Stimulated activated CD4-positive, alpha-beta T cell treated with anti-CD3 and anti-CD28 coated beads, TNF-alpha, amount 100 ng/mL, for 24 hours (primary cell): ENCODE data around the gene INO80E.
"Not testable (repeated sequence)": the region's sequence is repeated elsewhere in the genome, so short reads cannot be mapped to it uniquely, and the experiment has no call there.

Experiments
- DNase-seq, 3 experiments: peaks; one replicate each; pipeline ENCODE4 v3.0.0-alpha.2; 2020; ENCODE audit warnings: low read depth in 3 of 3

Gene INO80E

GRCh38 chr16:29995911-29996765 lies at the start of gene INO80E:
INO80E (plus strand) TSS chr16:29996241; CDS start chr16:29996311, 70 bp downstream.
- DNase-seq = peak; percentile 99

- no peak for DNase-seq
These were observed 48.1 kb upstream of the INO80E start for GRCh38 chr16:29947897-29948296.

GRCh38 chr16:29950806-29951461 lies 45.1 kb upstream of the INO80E start:
- DNase-seq = no peak

- DNase-seq = no peak
These were observed 44.2 kb upstream of the INO80E start for GRCh38 chr16:29951625-29952365.

GRCh38 chr16:29958756-29959155 lies 37.3 kb upstream of the INO80E start:
- DNase-seq = no peak

GRCh38 chr16:29959293-29959692 lies 36.7 kb upstream of the INO80E start:
- DNase-seq = no peak

- DNase-seq = not testable (repeated sequence)
These were observed 36.2 kb upstream of the INO80E start for GRCh38 chr16:29959821-29960220.

- DNase-seq = no peak
These were observed 34.9 kb upstream of the INO80E start for GRCh38 chr16:29961127-29961478.

GRCh38 chr16:29961479-29962343 lies 34.3 kb upstream of the INO80E start, which contains the start of gene TMEM219:
TMEM219 (plus strand) TSS chr16:29962079; CDS start chr16:29963144, 1,065 bp downstream.
- peak; percentile 86 to 90 (median 88) for DNase-seq

GRCh38 chr16:29962344-29962994 lies 33.6 kb upstream of the INO80E start:
- no peak for DNase-seq

GRCh38 chr16:29963021-29963743 lies 32.9 kb upstream of the INO80E start:
- DNase-seq = no peak

- DNase-seq = no peak
These were observed 27.8 kb upstream of the INO80E start for GRCh38 chr16:29968205-29968604.

GRCh38 chr16:29971304-29971703 lies 24.7 kb upstream of the INO80E start:
- no peak for DNase-seq

- no peak for DNase-seq
These were observed 23.5 kb upstream of the INO80E start for GRCh38 chr16:29972500-29972899.

- DNase-seq = no peak
These were observed 23.1 kb upstream of the INO80E start for GRCh38 chr16:29972992-29973383.

GRCh38 chr16:29973384-29974246 lies 22.4 kb upstream of the INO80E start, which contains the start of gene TAOK2:
TAOK2 (plus strand) TSS chr16:29973868; CDS start chr16:29977773, 3,905 bp downstream.
- DNase-seq = peak; percentile 86 to 97 (median 91)

- no peak for DNase-seq
These were observed 21.5 kb upstream of the INO80E start for GRCh38 chr16:29974291-29975133.

- no peak for DNase-seq
These were observed 20.9 kb upstream of the INO80E start for GRCh38 chr16:29975134-29975538.
